ENCODE measurements around the gene KCNMB4. TPM values are rescaled to one million over a fixed set of nuclear protein-coding genes. Genes with fewer than 3 reads are reported as not detected.

KCNMB4 gene
- total RNA-seq, 3 donors from 2014 or later (not counting 1 experiment from before 2014, with no cell fraction given) = 0.43 TPM; not detected in 2

GRCh38 chr12:70444903-70445302, 78.8 kb downstream of the KCNMB4 start:
- intact Hi-C loops (cut with micrococcal nuclease) = no loop called here
- TF ChIP-seq CTCF (IDR thresholded peaks at IDR 0.05) = no peak
- Histone ChIP-seq H3K36me3 (ENCODE audit: control insufficient read depth, insufficient read depth, low read length) (no peaks in the 10 kb centered on the region), H3K4me3 (ENCODE audit: low read length) (no peak overlapping the region), H3K27ac (ENCODE audit: low read length) (no peak overlapping the region), H3K9me3 (ENCODE audit: control insufficient read depth, insufficient read depth, low read length) (peaks cover 7% of the 10 kb centered on the region), H3K4me1 (ENCODE audit: control insufficient read depth, insufficient read depth, low read length) (no peaks in the 10 kb centered on the region), H3K27me3 (ENCODE audit: control insufficient read depth, insufficient read depth, low read length) (no peaks in the 10 kb centered on the region)
- no peak overlapping the region for H3K27ac Mint-ChIP-seq
- WGBS (ENCODE audit: insufficient coverage) = 60% methylated on average over 4 of the region's 4 CpGs
- H3K4me1 Mint-ChIP-seq = no peaks in the 10 kb centered on the region
- no peak overlapping the region for H3K4me3 Mint-ChIP-seq
- no peaks in the 10 kb centered on the region for H3K9me3 Mint-ChIP-seq
- H3K36me3 Mint-ChIP-seq = no peaks in the 10 kb centered on the region
- ATAC-seq (no peak), DNase-seq (no peak)
- peaks cover 0 to 6% of the 10 kb centered on the region in 2 donors for H3K27me3 Mint-ChIP-seq (ENCODE audit: low read depth in 2 of 2)

GRCh38 chr12:70448371-70448770, 82.3 kb downstream of the KCNMB4 start:
- peaks cover 7% of the 10 kb centered on the region for H3K9me3 ChIP-seq (ENCODE audit: control insufficient read depth, insufficient read depth, low read length)
- 91% methylated on average over 4 of the region's 4 CpGs for WGBS (ENCODE audit: insufficient coverage)
- H3K36me3 ChIP-seq (ENCODE audit: control insufficient read depth, insufficient read depth, low read length) = no peaks in the 10 kb centered on the region
- no peaks in the 10 kb centered on the region for H3K27me3 ChIP-seq (ENCODE audit: control insufficient read depth, insufficient read depth, low read length)
- no peak overlapping the region for H3K27ac ChIP-seq (ENCODE audit: low read length)
- no peaks in the 10 kb centered on the region for H3K36me3 Mint-ChIP-seq
- no peak overlapping the region for H3K4me3 ChIP-seq (ENCODE audit: low read length)
- no peaks in the 10 kb centered on the region for H3K4me1 Mint-ChIP-seq
- no peak for DNase-seq
- H3K27ac Mint-ChIP-seq = no peak overlapping the region
- intact Hi-C loops (cut with micrococcal nuclease) = no loop called here
- H3K27me3 Mint-ChIP-seq (ENCODE audit: low read depth in 2 of 2) = peaks cover 0 to 6% of the 10 kb centered on the region in 2 donors
- no peak for TF ChIP-seq CTCF (IDR thresholded peaks at IDR 0.05)
- no peak overlapping the region for H3K4me3 Mint-ChIP-seq
- H3K9me3 Mint-ChIP-seq = peaks cover 0 to 2% of the 10 kb centered on the region in 2 donors
- ATAC-seq = no peak
- no peaks in the 10 kb centered on the region for H3K4me1 ChIP-seq (ENCODE audit: control insufficient read depth, insufficient read depth, low read length)

- no peak for ATAC-seq
- TF ChIP-seq CTCF (IDR thresholded peaks at IDR 0.05) = no peak
- no peaks in the 10 kb centered on the region for H3K36me3 Mint-ChIP-seq
- intact Hi-C loops (cut with micrococcal nuclease) = no loop called here
- Histone ChIP-seq H3K27ac (ENCODE audit: low read length) (no peak overlapping the region), H3K4me3 (ENCODE audit: low read length) (no peak overlapping the region), H3K4me1 (ENCODE audit: control insufficient read depth, insufficient read depth, low read length) (no peaks in the 10 kb centered on the region), H3K27me3 (ENCODE audit: control insufficient read depth, insufficient read depth, low read length) (no peaks in the 10 kb centered on the region), H3K9me3 (ENCODE audit: control insufficient read depth, insufficient read depth, low read length) (peaks cover 7% of the 10 kb centered on the region), H3K36me3 (ENCODE audit: control insufficient read depth, insufficient read depth, low read length) (no peaks in the 10 kb centered on the region)
- WGBS (ENCODE audit: insufficient coverage) = 89% methylated on average over 13 of the region's 13 CpGs
- peaks cover 0 to 4% of the 10 kb centered on the region in 2 donors for H3K27me3 Mint-ChIP-seq (ENCODE audit: low read depth in 2 of 2)
- H3K4me3 Mint-ChIP-seq = no peak overlapping the region
- peaks cover 0 to 2% of the 10 kb centered on the region in 2 donors for H3K9me3 Mint-ChIP-seq
- H3K4me1 Mint-ChIP-seq = no peaks in the 10 kb centered on the region
- DNase-seq = no peak
- H3K27ac Mint-ChIP-seq = no peak overlapping the region
These were observed 83.1 kb downstream of the KCNMB4 start for GRCh38 chr12:70449074-70449752.
